Right forelimb (tissue), 1 donor: ENCODE measurements around the gene UNC93B1.

Experiments
- DNase-seq: peaks from one replicate; pipeline ENCODE4 v3.0.0-alpha.2; 2018

Gene UNC93B1

DNA sequence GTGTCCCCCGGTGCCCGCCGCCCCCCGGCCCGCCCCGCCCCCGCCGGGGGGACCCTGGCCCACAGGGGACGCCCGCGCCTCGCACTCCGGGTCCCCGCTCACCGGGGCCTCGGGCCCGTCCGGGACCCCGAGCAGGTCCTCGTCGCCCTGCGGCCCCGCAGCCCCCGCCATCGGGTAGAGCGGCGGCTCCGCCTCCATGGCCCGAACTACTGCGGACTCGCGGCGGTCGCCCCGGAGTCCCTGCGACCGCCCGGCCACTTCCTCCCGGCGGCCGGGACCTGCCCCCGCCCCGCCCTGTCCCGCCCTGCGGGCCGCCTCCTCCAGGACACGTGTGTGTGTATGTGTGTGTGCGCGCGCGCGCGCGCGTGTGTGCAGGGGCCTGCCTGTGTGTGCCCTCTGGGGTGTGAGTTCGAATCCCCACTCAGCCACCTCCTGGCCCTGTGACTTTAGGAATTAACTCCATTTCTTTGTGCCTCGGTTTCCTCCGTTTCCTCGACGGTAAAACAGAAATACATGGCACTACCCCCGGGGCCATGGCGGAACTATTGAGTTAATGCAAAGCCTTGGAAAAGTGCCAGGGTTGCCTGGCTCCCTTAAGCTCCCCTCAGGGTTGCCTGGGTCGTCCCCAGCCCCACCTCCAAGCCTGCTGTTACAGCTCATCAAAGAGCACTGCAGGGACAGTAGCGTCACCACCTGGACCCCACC lies at the start of gene UNC93B1:
Gene UNC93B1, minus strand, starts transcription at position 252 of the 705 bp plus-strand sequence. Its CDS starts 54 bp downstream, at position 198.
- peak; percentile 86 for DNase-seq

DNA sequence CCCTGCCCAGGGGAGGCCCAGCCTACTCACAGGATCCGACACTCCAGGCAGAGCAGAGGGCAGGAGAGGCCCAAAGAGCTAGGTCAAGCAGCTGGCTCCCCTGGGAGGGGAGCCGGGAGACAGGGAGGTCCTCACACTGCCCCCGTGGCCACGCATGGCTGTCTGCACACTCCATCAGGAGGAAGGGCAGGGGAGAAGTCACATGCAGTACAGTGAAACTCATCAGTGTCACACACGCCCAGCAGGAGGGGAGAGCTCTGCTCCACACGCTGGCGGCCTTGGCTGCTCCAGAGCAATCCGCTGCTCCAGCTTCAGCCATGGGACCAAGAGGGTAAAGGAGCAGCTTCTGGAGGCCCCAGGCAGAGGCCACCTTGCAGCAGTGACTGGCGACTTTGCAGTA lies 49.2 kb upstream of the UNC93B1 start:
- DNase-seq = no peak

- no peak for DNase-seq
Measured at GRCh38 chr11:68052137-68052873, 48.4 kb upstream of the UNC93B1 start.

- no peak for DNase-seq
Measured at GRCh38 chr11:68051191-68052136, 47.6 kb upstream of the UNC93B1 start.

DNA sequence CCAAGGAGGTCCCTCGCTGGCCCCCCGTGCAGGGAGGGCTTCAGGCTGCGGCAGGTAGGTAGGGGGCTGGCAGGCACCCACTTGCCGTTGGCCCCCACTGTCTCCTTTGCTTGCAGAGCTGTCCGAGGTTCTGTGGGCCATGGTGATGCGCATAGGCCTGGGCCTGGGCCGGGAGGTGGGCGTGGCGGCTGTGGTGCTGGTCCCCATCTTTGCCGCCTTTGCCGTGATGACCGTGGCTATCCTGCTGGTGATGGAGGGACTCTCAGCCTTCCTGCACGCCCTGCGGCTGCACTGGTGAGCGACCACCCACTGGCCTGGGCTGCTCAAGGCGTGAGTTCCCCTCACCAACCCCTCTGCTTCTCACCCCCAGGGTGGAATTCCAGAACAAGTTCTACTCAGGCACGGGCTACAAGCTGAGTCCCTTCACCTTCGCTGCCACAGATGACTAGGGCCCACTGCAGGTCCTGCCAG lies 46.5 kb upstream of the UNC93B1 start:
- no peak for DNase-seq

- DNase-seq = no peak
Measured at GRCh38 chr11:68049509-68050370, 45.8 kb upstream of the UNC93B1 start.

GRCh38 chr11:68048681-68049508 lies 45.0 kb upstream of the UNC93B1 start:
- no peak for DNase-seq

DNA sequence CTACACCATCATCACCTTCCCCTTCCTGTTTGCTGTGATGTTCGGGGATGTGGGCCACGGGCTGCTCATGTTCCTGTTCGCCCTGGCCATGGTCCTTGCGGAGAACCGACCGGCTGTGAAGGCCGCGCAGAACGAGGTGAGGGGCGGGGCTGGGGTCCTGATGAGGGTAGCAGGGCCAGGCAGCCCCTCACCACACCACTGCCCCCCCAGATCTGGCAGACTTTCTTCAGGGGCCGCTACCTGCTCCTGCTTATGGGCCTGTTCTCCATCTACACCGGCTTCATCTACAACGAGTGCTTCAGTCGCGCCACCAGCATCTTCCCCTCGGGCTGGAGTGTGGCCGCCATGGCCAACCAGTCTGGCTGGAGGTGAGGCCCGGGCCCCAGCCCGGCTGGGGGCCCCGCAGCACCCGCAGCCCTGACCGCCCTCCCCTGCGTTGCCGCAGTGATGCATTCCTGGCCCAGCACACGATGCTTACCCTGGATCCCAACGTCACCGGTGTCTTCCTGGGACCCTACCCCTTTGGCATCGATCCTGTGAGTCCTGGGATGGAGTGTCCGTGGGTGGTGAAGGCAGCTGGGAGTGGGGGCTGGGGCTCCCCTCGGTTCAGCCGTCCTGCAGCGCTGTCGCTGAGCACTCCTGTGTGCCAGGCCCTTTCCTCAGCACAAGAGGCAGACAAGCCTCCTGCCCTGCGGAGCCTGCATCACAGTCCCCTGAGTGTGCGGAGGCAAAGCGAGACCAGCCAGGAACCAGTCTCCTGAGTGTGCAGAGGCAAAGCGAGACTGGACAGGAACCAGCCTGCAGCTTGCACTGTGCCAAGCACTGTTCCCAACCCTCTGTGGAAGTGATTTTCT lies 43.8 kb upstream of the UNC93B1 start:
- no peak for DNase-seq

- DNase-seq = no peak
Measured at GRCh38 chr11:68044898-68045351, 41.0 kb upstream of the UNC93B1 start.

DNA sequence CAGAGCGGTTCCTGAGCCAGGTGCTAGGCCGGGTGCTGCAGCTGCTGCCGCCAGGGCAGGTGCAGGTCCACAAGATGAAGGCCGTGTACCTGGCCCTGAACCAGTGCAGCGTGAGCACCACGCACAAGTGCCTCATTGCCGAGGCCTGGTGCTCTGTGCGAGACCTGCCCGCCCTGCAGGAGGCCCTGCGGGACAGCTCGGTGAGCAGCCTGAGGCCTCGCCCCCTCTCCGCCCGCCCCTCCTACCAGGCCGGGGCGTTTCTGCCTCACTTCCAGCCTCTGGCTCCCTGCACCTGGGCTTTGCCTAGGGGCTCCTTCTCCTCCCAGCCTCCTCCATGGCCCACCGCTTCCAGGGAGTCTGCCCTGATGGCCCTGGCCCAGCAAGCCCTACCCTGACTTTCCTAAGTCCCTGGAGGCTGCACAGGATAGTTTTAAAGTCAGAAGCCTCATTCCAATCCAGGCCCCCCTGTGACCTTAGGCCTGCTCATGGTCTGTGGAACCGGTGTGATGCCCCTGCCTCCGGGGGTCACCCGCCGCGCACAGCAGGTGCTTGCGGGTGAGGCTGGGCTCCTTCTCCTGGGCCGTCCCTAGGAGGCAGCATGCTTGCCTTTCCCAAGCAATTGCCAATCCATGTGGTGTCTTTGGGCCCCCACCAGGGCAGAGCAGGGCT lies 40.4 kb upstream of the UNC93B1 start:
- no peak for DNase-seq

GRCh38 chr11:68043349-68044144 lies 39.6 kb upstream of the UNC93B1 start:
- DNase-seq = peak; percentile 67

GRCh38 chr11:68043029-68043348 lies 39.1 kb upstream of the UNC93B1 start:
- DNase-seq = no peak

DNA sequence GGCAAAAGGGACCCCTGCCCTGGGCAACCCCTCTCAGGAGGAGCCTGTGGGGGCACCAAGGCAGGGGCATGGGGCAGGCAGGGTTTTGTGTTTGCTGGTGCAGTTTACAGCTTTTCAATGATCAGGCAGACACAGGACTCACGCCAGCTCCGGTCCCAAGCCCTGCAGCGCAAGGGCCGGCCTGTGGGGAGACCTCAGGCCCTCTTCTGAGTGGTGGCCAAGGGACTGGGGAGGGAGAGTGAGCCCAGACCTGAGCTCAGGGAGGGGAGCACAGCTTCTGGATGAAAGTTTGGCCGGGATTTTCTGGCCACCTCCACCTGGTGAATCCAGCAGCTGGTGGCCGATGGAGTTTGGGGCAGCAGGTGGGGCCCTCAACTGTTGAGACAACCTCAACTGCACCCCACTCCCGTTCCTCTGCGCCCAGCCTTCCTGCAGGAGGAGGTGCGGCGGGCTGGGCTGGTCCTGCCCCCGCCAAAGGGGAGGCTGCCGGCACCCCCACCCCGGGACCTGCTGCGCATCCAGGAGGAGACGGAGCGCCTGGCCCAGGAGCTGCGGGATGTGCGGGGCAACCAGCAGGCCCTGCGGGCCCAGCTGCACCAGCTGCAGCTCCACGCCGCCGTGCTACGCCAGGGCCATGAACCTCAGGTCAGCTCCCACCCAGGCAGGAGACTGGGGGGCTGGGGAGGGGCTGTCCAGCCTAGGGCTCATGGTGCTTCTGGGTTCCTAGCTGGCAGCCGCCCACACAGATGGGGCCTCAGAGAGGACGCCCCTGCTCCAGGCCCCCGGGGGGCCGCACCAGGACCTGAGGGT lies 38.5 kb upstream of the UNC93B1 start:
- no peak for DNase-seq

DNA sequence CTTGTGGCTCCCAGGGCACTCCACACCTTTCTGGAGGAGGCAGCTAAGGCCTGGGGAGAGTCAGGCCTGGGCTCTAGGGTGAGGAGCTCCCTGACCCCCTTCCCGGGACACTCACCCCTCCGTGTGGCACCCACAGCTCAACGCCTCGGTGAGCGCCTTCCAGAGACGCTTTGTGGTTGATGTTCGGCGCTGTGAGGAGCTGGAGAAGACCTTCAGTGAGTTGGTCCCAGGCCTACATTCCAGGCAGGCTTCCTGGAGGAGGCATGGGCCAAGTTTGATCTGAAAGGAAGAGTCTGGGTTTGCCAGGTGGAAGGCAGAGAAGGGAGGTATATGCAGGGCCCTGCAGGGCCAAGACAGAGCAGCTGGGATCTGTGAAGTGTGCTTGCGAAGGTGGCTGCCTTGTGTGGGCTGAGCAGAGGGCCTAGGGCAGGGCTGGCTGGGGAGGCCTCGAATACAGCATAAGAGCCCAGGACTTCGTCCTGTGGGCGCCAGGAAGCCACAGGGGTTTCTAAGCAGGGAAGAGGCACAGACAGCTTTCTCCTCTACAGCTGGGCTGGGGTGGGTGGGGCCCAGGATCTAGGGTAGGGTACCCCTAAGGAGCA lies 37.8 kb upstream of the UNC93B1 start:
- no peak for DNase-seq

DNA sequence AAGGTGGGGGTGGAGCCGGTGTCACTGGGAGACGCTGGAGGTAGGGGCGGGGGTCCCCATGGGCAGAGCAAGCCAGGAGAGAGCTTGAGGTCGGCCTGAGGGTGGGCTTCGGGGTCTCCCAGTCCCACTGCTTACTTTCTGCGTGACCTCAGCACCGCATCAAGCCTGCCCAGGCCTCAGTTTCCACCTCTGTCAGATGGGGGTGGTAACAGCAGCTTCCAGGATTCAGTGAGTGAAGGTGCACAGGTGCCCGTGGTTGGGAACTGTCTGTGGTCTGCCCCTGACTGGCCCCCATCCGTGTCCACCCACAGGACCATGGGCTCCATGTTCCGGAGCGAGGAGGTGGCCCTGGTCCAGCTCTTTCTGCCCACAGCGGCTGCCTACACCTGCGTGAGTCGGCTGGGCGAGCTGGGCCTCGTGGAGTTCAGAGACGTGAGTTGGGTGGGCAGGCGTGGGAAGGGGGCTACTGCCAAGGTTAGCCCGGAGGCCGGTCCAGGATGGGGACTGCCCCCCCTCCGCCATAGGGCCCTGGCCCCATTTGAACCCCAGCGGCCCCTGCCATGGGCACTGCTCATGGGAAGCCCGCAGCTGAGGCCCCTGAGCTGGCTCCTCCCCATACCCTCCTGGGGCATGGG lies 37.2 kb upstream of the UNC93B1 start:
- DNase-seq = no peak

GRCh38 chr11:68040101-68040956 lies 36.4 kb upstream of the UNC93B1 start:
- DNase-seq = peak; percentile 68
